Measurements from ENCODE around the gene GNL2.

GNL2 gene

DNA sequence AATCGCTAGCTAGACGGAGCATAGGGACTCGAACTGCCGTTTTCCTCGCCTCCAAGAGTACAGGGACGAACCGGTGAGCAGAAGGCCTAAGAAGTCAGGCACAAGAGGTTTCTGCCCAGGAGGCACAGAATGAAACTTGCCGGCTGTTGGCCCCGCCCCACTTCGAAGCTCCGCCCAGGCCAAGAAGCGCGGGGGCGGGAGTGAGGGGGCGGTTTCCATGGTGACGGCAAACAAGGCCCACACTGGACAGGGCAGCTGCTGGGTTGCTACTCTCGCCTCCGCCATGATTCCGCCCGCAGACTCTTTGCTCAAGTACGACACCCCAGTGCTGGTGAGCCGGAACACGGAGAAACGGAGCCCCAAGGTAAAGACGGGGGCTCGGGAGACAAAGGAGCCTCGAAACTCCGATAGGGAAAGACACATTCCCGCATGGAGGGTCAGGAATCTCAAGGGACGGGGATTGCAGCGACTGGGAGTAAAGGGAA is 39.0 kb downstream of the GNL2 start, which contains the start of gene DNALI1:
Gene DNALI1, plus strand, starts transcription at position 229 of the 485 bp plus-strand sequence. Its CDS starts 55 bp downstream, at position 284.
- Histone ChIP-seq H3K4me3 (replicated peaks; ENCODE audit: insufficient read depth, low read length) (no peak within 1 kb of the TSS), H3K27ac (replicated peaks) (no peak within 1 kb of the TSS), H3K27me3 (ENCODE audit: insufficient read depth, poor library complexity, severe bottlenecking) (no peaks in the 10 kb centered on the region)
- DNase-seq (ENCODE audit: low read depth in 1 of 2, low spot score in 1 of 2): no peak
- TF ChIP-seq SPI1 (IDR thresholded peaks at IDR 0.05; ENCODE audit: borderline replicate concordance, low read depth): no peak
- TF ChIP-seq, protein P1, sequence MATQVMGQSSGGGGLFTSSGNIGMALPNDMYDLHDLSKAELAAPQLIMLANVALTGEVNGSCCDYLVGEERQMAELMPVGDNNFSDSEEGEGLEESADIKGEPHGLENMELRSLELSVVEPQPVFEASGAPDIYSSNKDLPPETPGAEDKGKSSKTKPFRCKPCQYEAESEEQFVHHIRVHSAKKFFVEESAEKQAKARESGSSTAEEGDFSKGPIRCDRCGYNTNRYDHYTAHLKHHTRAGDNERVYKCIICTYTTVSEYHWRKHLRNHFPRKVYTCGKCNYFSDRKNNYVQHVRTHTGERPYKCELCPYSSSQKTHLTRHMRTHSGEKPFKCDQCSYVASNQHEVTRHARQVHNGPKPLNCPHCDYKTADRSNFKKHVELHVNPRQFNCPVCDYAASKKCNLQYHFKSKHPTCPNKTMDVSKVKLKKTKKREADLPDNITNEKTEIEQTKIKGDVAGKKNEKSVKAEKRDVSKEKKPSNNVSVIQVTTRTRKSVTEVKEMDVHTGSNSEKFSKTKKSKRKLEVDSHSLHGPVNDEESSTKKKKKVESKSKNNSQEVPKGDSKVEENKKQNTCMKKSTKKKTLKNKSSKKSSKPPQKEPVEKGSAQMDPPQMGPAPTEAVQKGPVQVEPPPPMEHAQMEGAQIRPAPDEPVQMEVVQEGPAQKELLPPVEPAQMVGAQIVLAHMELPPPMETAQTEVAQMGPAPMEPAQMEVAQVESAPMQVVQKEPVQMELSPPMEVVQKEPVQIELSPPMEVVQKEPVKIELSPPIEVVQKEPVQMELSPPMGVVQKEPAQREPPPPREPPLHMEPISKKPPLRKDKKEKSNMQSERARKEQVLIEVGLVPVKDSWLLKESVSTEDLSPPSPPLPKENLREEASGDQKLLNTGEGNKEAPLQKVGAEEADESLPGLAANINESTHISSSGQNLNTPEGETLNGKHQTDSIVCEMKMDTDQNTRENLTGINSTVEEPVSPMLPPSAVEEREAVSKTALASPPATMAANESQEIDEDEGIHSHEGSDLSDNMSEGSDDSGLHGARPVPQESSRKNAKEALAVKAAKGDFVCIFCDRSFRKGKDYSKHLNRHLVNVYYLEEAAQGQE (IDR thresholded peaks at IDR 0.05; ENCODE audit: insufficient replicate concordance, low read depth): no peak
- TF ChIP-seq, protein P2, sequence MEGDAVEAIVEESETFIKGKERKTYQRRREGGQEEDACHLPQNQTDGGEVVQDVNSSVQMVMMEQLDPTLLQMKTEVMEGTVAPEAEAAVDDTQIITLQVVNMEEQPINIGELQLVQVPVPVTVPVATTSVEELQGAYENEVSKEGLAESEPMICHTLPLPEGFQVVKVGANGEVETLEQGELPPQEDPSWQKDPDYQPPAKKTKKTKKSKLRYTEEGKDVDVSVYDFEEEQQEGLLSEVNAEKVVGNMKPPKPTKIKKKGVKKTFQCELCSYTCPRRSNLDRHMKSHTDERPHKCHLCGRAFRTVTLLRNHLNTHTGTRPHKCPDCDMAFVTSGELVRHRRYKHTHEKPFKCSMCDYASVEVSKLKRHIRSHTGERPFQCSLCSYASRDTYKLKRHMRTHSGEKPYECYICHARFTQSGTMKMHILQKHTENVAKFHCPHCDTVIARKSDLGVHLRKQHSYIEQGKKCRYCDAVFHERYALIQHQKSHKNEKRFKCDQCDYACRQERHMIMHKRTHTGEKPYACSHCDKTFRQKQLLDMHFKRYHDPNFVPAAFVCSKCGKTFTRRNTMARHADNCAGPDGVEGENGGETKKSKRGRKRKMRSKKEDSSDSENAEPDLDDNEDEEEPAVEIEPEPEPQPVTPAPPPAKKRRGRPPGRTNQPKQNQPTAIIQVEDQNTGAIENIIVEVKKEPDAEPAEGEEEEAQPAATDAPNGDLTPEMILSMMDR (IDR thresholded peaks at IDR 0.05; ENCODE audit: insufficient read depth, low read length): no peak
- TF ChIP-seq POLR2AphosphoS5 (IDR thresholded peaks at IDR 0.05; ENCODE audit: low read depth): no peak
- TF ChIP-seq GABPA (IDR thresholded peaks at IDR 0.05; ENCODE audit: low read depth): no peak

DNA sequence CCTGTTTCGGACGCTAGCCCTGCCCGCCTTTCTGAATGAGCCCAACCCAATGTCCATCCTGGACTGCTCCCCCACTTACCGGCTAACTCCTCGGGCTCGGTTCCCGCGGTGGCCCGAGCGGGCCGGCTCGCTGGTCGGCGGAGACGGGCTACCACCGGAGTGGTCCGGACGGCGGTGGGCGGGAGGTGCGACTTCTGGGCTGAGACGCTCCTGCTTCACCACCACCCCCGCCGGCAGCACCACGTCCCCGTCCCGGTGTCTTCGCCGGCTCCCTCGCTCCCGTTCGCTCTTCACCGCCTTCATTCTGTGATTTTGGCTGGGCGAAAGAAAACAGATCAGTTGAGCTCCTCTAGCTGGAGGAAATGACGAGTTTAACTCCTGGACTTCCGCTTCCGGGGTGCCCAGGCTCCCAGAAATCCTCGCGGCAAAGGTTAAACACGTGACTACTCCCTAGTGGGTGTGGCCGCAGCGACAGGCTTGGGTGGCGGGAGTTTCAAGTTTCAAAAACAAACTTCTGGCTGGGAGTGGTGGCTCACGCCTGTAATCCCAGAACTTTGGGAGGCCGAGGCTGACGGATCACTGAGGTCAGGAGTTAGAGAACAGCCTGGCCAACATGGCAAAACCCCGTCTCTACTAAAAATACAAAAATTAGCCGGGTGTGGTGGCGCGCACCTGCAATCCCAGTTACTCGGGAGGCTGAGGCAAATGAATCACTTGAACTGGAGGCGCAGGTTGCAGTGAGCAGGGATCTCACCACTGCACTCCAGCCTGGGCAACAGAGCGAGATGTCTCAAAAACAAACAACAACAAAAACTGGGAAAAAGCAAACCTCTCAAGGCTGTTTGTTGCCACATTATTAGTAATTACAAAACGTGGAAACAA is 41.6 kb downstream of the GNL2 start, which contains the start of gene SNIP1:
Gene SNIP1, minus strand, starts transcription at position 367 of the 882 bp plus-strand sequence. Its CDS starts 64 bp downstream, at position 303.
- peak; percentile 87 to 95 for DNase-seq (ENCODE audit: low read depth in 1 of 2, low spot score in 1 of 2)
- TF ChIP-seq, protein P2 (IDR thresholded peaks at IDR 0.05; ENCODE audit: insufficient read depth, low read length): no peak
- TF ChIP-seq, protein P1 (IDR thresholded peaks at IDR 0.05; ENCODE audit: insufficient replicate concordance, low read depth): peak; percentile 50
- peak; percentile 49; the same call in 1 of the 2 replicates for TF ChIP-seq SPI1 (IDR thresholded peaks at IDR 0.05; ENCODE audit: borderline replicate concordance, low read depth)
- peak; percentile 97 for TF ChIP-seq GABPA (IDR thresholded peaks at IDR 0.05; ENCODE audit: low read depth)
- TF ChIP-seq POLR2AphosphoS5 (IDR thresholded peaks at IDR 0.05; ENCODE audit: low read depth): peak; percentile 66
- H3K27ac ChIP-seq (replicated peaks): peak within 1 kb of the TSS; percentile 80
- no peaks in the 10 kb centered on the region for H3K27me3 ChIP-seq (ENCODE audit: insufficient read depth, poor library complexity, severe bottlenecking)
- peak within 1 kb of the TSS; percentile 100 for H3K4me3 ChIP-seq (replicated peaks; ENCODE audit: insufficient read depth, low read length)

DNA sequence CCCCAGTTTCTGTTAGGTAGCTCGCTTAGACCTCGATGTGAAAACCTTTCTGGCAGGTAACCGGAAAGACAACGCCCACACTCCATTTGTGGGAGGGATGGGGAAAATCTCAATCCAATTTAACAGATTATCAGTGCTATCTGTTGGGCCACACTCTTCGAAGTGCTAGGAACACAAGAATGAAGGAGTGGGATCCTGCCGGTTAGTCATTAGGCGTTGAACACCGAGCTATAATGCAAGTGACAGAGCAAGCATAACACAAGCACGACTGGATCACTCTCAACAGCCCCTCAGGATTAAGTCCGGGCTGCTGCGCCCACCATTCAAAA is 42.2 kb downstream of the GNL2 start:
- TF ChIP-seq GABPA (IDR thresholded peaks at IDR 0.05; ENCODE audit: low read depth) (no peak), POLR2AphosphoS5 (IDR thresholded peaks at IDR 0.05; ENCODE audit: low read depth) (no peak), SPI1 (IDR thresholded peaks at IDR 0.05; ENCODE audit: borderline replicate concordance, low read depth) (no peak)
- TF ChIP-seq, protein P2 (IDR thresholded peaks at IDR 0.05; ENCODE audit: insufficient read depth, low read length): no peak
- TF ChIP-seq, protein P1 (IDR thresholded peaks at IDR 0.05; ENCODE audit: insufficient replicate concordance, low read depth): no peak
- Histone ChIP-seq H3K4me3 (replicated peaks; ENCODE audit: insufficient read depth, low read length) (peak overlapping the region; percentile 100), H3K27ac (replicated peaks) (peak overlapping the region; percentile 80), H3K27me3 (ENCODE audit: insufficient read depth, poor library complexity, severe bottlenecking) (no peaks in the 10 kb centered on the region)
- DNase-seq (ENCODE audit: low read depth in 1 of 2, low spot score in 1 of 2): no peak
